A673 (cell line): ENCODE results near the gene TPD52L1.

Source experiments
- EZH2 ChIP-seq: fragments of 200-600 bp; sonication (generic); IDR thresholded peaks from 2 replicates; pipeline ENCODE4 v1.6.1; 2017; ENCODE audit warnings: borderline replicate concordance, low read depth, mild to moderate bottlenecking, mixed read lengths, antibody characterized with exemption, low read length; ENCODE audit not compliant: poor library complexity, severe bottlenecking
- TF ChIP-seq, protein P1 (sequence below): fragments of 300-800, 200-600 bp; sonication (generic); conservative IDR thresholded peaks from 2 replicates; pipeline ENCODE4 v1.5.1; 2017; ENCODE audit warnings: low read depth, mild to moderate bottlenecking, antibody characterized with exemption, low read length, moderate library complexity, mixed read lengths

GRCh38 chr6:125262016-125263013, 108.7 kb downstream of the TPD52L1 start:
- no peak for TF ChIP-seq EZH2
- TF ChIP-seq, protein P1, sequence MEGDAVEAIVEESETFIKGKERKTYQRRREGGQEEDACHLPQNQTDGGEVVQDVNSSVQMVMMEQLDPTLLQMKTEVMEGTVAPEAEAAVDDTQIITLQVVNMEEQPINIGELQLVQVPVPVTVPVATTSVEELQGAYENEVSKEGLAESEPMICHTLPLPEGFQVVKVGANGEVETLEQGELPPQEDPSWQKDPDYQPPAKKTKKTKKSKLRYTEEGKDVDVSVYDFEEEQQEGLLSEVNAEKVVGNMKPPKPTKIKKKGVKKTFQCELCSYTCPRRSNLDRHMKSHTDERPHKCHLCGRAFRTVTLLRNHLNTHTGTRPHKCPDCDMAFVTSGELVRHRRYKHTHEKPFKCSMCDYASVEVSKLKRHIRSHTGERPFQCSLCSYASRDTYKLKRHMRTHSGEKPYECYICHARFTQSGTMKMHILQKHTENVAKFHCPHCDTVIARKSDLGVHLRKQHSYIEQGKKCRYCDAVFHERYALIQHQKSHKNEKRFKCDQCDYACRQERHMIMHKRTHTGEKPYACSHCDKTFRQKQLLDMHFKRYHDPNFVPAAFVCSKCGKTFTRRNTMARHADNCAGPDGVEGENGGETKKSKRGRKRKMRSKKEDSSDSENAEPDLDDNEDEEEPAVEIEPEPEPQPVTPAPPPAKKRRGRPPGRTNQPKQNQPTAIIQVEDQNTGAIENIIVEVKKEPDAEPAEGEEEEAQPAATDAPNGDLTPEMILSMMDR = no peak
